ENCODE data around the gene CGB8. TPM values are rescaled to one million over a fixed set of nuclear protein-coding genes. Genes with fewer than 3 reads are reported as not detected.

CGB8 gene
- total and polyA plus RNA-seq, 2 of the 4 experiments (the other 2 are of a cell fraction) = 0.48 TPM; not detected in 1

- Histone ChIP-seq H4K91ac (ENCODE audit: insufficient read depth, low read depth, low read length) (no peak overlapping the region), H3K4me3 (ENCODE audit: insufficient read depth, low read depth, low read length) (no peak overlapping the region), H3K9ac (ENCODE audit: low read depth, low read length) (no peak overlapping the region), H3K9me1 (ENCODE audit: insufficient read depth, low read length) (no peaks in the 10 kb centered on the region; the same call in 1 of the 2 replicates), H3K56ac (ENCODE audit: extremely low read depth, insufficient read depth, low read length) (no peak overlapping the region), H2AFZ (replicated peaks; ENCODE audit: low read length, poor library complexity) (no peak overlapping the region), H3K4me2 (ENCODE audit: low read depth, low read length) (no peak overlapping the region), H3K23ac (ENCODE audit: low read depth, low read length) (no peak overlapping the region), H3K79me1 (ENCODE audit: low read depth in 1 of 2, low read length in 2 of 2) (peaks cover 0 to 28% of the 10 kb centered on the region in 2 experiments; a peak in 3 of 4 replicates), H4K20me1 (ENCODE audit: insufficient read depth, low read length) (peaks cover 9% of the 10 kb centered on the region), H3K4me1 (ENCODE audit: control insufficient read depth, insufficient read depth, low read length) (no peaks in the 10 kb centered on the region), H2BK15ac (ENCODE audit: low read depth, low read length) (no peak overlapping the region), H3K27ac (ENCODE audit: insufficient read depth, low read length) (no peak overlapping the region), H3K14ac (replicated peaks; ENCODE audit: low read depth, low read length) (no peak overlapping the region), H3K36me3 (ENCODE audit: control insufficient read depth, insufficient read depth, low read length) (peaks cover 36% of the 10 kb centered on the region), H3K9me3 (ENCODE audit: control insufficient read depth, insufficient read depth, low read length) (no peaks in the 10 kb centered on the region), H4K8ac (ENCODE audit: low read depth in 2 of 2, low read length in 2 of 2) (no peak overlapping the region), H2BK120ac (ENCODE audit: low read depth, low read length) (no peak overlapping the region), H3K18ac (ENCODE audit: low read depth, low read length) (no peak overlapping the region), H2AK9ac (replicated peaks; ENCODE audit: low read depth, low read length, poor library complexity) (no peak overlapping the region), H3K4ac (ENCODE audit: low read depth, low read length) (no peak overlapping the region), H2BK5ac (ENCODE audit: low read depth, low read length, poor library complexity, severe bottlenecking) (no peak overlapping the region), H4K5ac (ENCODE audit: low read depth, low read length) (no peak overlapping the region), H3K27me3 (ENCODE audit: control insufficient read depth, insufficient read depth, low read length) (no peaks in the 10 kb centered on the region), H2AK5ac (ENCODE audit: low read depth, low read length) (no peak overlapping the region), H2BK20ac (ENCODE audit: low read depth, low read length) (no peak overlapping the region)
- no TSS peak for BruUV-seq (replicated peaks)
- CTCF ChIA-PET = interaction anchor here (1.9 kb wide), 1 partner anchor 11 kb away, joined by 5 read pairs; the partner anchor contains the start of genes GYS1 and RUVBL2
- no peak for TF ChIP-seq BHLHE40 (IDR thresholded peaks at IDR 0.05; ENCODE audit: low read depth, low read length)
- no peak for TF ChIP-seq MAZ (IDR thresholded peaks at IDR 0.05; ENCODE audit: borderline replicate concordance, low read depth, low read length)
- TF ChIP-seq RCOR1 (IDR thresholded peaks at IDR 0.05; ENCODE audit: insufficient replicate concordance, low read length) = no peak
- no peak for TF ChIP-seq CEBPB (IDR thresholded peaks at IDR 0.05; ENCODE audit: low read depth, low read length)
- no peak for TF ChIP-seq RFX5 (IDR thresholded peaks at IDR 0.05; ENCODE audit: low read depth, low read length)
- no peak for TF ChIP-seq POLR2A (IDR thresholded peaks at IDR 0.05; ENCODE audit: low read depth, low read length)
- TF ChIP-seq CHD1 (IDR thresholded peaks at IDR 0.05; ENCODE audit: low read depth, low read length) = no peak
- no peak for TF ChIP-seq NFE2L2 (IDR thresholded peaks at IDR 0.05; ENCODE audit: low read depth, low read length)
- no peak for TF ChIP-seq RAD21 (IDR thresholded peaks at IDR 0.05; ENCODE audit: low read length)
- TF ChIP-seq ELK1 (IDR thresholded peaks at IDR 0.05; ENCODE audit: borderline replicate concordance, low read depth, low read length) = no peak
- TF ChIP-seq CTCF (conservative IDR thresholded peaks at IDR 0.05; ENCODE audit: low read depth, low read length) = no peak
- TF ChIP-seq FOS (IDR thresholded peaks at IDR 0.05; ENCODE audit: low read depth, low read length) = no peak
- TF ChIP-seq SMC3 (IDR thresholded peaks at IDR 0.05; ENCODE audit: low read depth, low read length) = no peak
- no peak for TF ChIP-seq USF2 (IDR thresholded peaks at IDR 0.05; ENCODE audit: low read depth, low read length)
- TF ChIP-seq MXI1 (IDR thresholded peaks at IDR 0.05; ENCODE audit: borderline replicate concordance, low read depth, low read length) = no peak
- TF ChIP-seq MAFK (IDR thresholded peaks at IDR 0.05; ENCODE audit: low read depth, low read length) = no peak
- intact Hi-C loops (cut with micrococcal nuclease) = no loop called here
- ATAC-seq (ENCODE audit: low read depth) (no peak), DNase-seq (no peak)
- WGBS, 2 experiments (ENCODE audit: extremely low coverage in 2 of 2, insufficient read length in 1 of 2) = 100% methylated on average over 5 of the region's 15 CpGs; no CpG with 5 or more reads in 1 of the 2 experiments
- dilution Hi-C loops (cut with HindIII; ENCODE audit: low sequenced_read_pairs, unreplicated experiment) = no loop called here
- POLR2A ChIA-PET (ENCODE audit: unreplicated experiment) = interaction anchor here (0.7 kb wide), 1 partner anchor 279 kb away, joined by 4 read pairs; no protein-coding TSS in a partner anchor
- in situ Hi-C loops (cut with MboI; ENCODE audit: low sequenced_read_pairs) = no loop called here
Measured at GRCh38 chr19:49004133-49004532, 44.8 kb downstream of the CGB8 start.

Measured in IMR-90 (cell line).